Activated B cell treated with CpG ODN at 0.5 μM for 24 hours (primary cell): ENCODE data around the gene POU2F2. TPM values are rescaled to one million over a fixed set of nuclear protein-coding genes. Genes with fewer than 3 reads are reported as not detected.

ENCODE experiments used
- ATAC-seq: fragments of 200-7000 bp; cut with Tn5 transposase; one replicate; pipeline ENCODE4 v1.10.0; 2021; ENCODE audit warnings: low read depth, mild to moderate bottlenecking, moderate library complexity
- CTCF ChIA-PET: fragments of 350-600 bp; sonication (Branson Sonifier 250); formaldehyde crosslinking; loops from one replicate; lab custom pipeline; 2021; ENCODE audit warnings: antibody characterized with exemption; lab: Charles Lee
- POLR2A ChIA-PET: fragments of 350-600 bp; sonication (Branson Sonifier 250); formaldehyde crosslinking; loops from one replicate; lab custom pipeline; 2021; ENCODE audit warnings: antibody characterized with exemption; lab: Charles Lee
- DNase-seq: peaks from one replicate; pipeline ENCODE4 v3.0.0; 2022
- H3K27ac Mint-ChIP-seq: one replicate; pipeline ENCODE4 v1.8.0; 2020; ENCODE audit warnings: mixed read lengths
- H3K27me3 Mint-ChIP-seq: one replicate; pipeline ENCODE4 v1.8.0; 2021; ENCODE audit warnings: mixed read lengths
- H3K36me3 Mint-ChIP-seq: one replicate; pipeline ENCODE4 v1.8.0; 2021; ENCODE audit warnings: low read depth, mixed read lengths
- H3K4me1 Mint-ChIP-seq: one replicate; pipeline ENCODE4 v1.8.0; 2021; ENCODE audit warnings: mixed read lengths
- H3K4me3 Mint-ChIP-seq: one replicate; pipeline ENCODE4 v1.8.0; 2020; ENCODE audit warnings: mild to moderate bottlenecking, mixed read lengths
- H3K9me3 Mint-ChIP-seq: one replicate; pipeline ENCODE4 v1.8.0; 2020; ENCODE audit warnings: mixed read lengths
- intact Hi-C: fragments of 100-400 bp; cut with micrococcal nuclease; formaldehyde crosslinking; loops from one replicate; pipeline ENCODE4 v1.15.1; 2024
- total RNA-seq: library from RNA; stranded (reverse); gene quantifications from 2 replicates; pipeline ENCODE4 v1.2.3, GENCODE V29; 2022
- TF ChIP-seq, protein P1 (sequence below): fragments of 200-600 bp; IDR thresholded peaks from one replicate; pipeline ENCODE4 v1.8.0; 2022; ENCODE audit warnings: antibody characterized with exemption, mild to moderate bottlenecking

POU2F2 gene
- total RNA-seq, 1 donor from 2014 or later = 577 TPM

DNA sequence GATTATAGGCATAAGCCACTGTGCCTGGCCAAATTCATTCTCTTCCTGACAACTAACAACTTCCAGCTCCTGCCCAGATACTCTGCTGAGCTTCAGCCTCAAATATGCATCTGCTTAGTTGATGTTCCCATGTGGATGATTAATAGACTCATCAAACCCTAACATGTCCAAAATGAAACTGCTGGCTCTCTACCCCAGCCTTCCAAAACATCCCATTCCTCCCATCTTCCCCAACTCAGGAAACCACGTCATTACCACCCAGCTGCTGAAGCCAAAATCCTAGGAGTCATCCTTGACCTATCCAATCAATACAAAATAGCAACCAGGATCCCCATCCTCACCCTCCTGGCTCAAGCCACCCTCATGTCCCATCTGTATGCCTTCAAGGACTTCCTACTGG, 20.9 kb downstream of the POU2F2 start:
- ChIA-PET CTCF (interaction anchor here (1.2 to 13.4 kb wide), 2 partner anchors 18 to 168 kb away, joined by 4 to 426 read pairs; partner anchors contain the start of gene POU2F2), POLR2A (interaction anchor here (0.6 to 24.6 kb wide), 3 partner anchors 16 to 26 kb away, joined by 3 to 1230 read pairs (median 3); partner anchors contain the start of gene POU2F2)
- Mint-ChIP-seq H3K27ac (peak overlapping the region; percentile 96), H3K4me1 (peaks cover 82% of the 10 kb centered on the region), H3K4me3 (peak overlapping the region; percentile 41), H3K9me3 (no peaks in the 10 kb centered on the region), H3K27me3 (no peaks in the 10 kb centered on the region), H3K36me3 (peaks cover 89% of the 10 kb centered on the region)
- ATAC-seq (no peak), DNase-seq (no peak)
- intact Hi-C loops = loop anchor here (5.0 kb wide), 1 partner anchor 91 kb away; no protein-coding TSS in a partner anchor
- TF ChIP-seq, protein P1, sequence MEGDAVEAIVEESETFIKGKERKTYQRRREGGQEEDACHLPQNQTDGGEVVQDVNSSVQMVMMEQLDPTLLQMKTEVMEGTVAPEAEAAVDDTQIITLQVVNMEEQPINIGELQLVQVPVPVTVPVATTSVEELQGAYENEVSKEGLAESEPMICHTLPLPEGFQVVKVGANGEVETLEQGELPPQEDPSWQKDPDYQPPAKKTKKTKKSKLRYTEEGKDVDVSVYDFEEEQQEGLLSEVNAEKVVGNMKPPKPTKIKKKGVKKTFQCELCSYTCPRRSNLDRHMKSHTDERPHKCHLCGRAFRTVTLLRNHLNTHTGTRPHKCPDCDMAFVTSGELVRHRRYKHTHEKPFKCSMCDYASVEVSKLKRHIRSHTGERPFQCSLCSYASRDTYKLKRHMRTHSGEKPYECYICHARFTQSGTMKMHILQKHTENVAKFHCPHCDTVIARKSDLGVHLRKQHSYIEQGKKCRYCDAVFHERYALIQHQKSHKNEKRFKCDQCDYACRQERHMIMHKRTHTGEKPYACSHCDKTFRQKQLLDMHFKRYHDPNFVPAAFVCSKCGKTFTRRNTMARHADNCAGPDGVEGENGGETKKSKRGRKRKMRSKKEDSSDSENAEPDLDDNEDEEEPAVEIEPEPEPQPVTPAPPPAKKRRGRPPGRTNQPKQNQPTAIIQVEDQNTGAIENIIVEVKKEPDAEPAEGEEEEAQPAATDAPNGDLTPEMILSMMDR = no peak

DNA sequence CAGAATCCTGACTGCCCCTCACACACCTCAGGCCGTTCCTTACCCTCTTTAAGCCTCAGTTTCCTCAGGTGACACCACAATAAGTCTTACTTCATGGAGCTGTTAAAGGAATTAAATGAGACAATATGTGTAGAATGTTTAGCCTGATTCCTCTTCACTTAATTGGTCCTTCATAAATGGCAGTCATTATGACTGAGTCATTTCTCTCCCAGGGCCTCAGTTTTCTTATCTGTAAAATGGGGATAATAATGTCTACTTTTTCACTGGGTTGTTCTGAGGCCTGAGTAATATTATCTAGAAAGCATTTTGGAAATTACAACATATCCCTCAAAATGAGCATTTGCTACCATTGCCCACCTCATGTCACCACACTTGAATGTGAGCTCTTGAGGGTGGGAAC, 21.6 kb downstream of the POU2F2 start:
- ATAC-seq (no peak), DNase-seq (no peak)
- Mint-ChIP-seq H3K4me1 (peaks cover 76% of the 10 kb centered on the region), H3K36me3 (peaks cover 89% of the 10 kb centered on the region), H3K4me3 (no peak overlapping the region), H3K9me3 (no peaks in the 10 kb centered on the region), H3K27ac (peak overlapping the region; percentile 96), H3K27me3 (no peaks in the 10 kb centered on the region)
- TF ChIP-seq, protein P1 = no peak
- CTCF ChIA-PET = interaction anchor here (1.2 to 13.4 kb wide), 3 partner anchors 19 to 169 kb away, joined by 4 to 426 read pairs (median 8); partner anchors contain the start of gene POU2F2
- POLR2A ChIA-PET = interaction anchor here (0.5 to 24.6 kb wide), 4 partner anchors 17 to 200 kb away, joined by 3 to 1230 read pairs (median 4); partner anchors contain the start of gene POU2F2
- intact Hi-C loops = loop anchor here (5.0 kb wide), 1 partner anchor 92 kb away; no protein-coding TSS in a partner anchor

GRCh38 chr19:42109896-42110295, 22.4 kb downstream of the POU2F2 start:
- Mint-ChIP-seq H3K4me3 (no peak overlapping the region), H3K27ac (no peak overlapping the region), H3K9me3 (no peaks in the 10 kb centered on the region), H3K36me3 (peaks cover 89% of the 10 kb centered on the region), H3K27me3 (no peaks in the 10 kb centered on the region), H3K4me1 (peaks cover 76% of the 10 kb centered on the region)
- ChIA-PET POLR2A (interaction anchor here (0.6 to 24.6 kb wide), 4 partner anchors 8 to 132 kb away, joined by 5 to 1230 read pairs (median 8); partner anchors contain the start of gene POU2F2), CTCF (interaction anchor here (0.6 to 13.4 kb wide), 4 partner anchors 20 to 194 kb away, joined by 3 to 426 read pairs (median 6); partner anchors contain the start of gene POU2F2)
- TF ChIP-seq, protein P1 = no peak
- ATAC-seq (no peak), DNase-seq (no peak)
- intact Hi-C loops = loop anchor here (5.0 kb wide), 1 partner anchor 92 kb away; no protein-coding TSS in a partner anchor

GRCh38 chr19:42108527-42109389, 23.5 kb downstream of the POU2F2 start:
- ChIA-PET CTCF (interaction anchor here (0.6 to 13.4 kb wide), 20 partner anchors 9 to 324 kb away, joined by 3 to 426 read pairs (median 4); partner anchors contain the start of genes CIC, POU2F2 and ZNF526), POLR2A (interaction anchor here (0.6 to 24.6 kb wide), 7 partner anchors 10 to 162 kb away, joined by 3 to 1230 read pairs (median 5); partner anchors contain the start of gene POU2F2)
- no peaks in the 10 kb centered on the region for H3K9me3 Mint-ChIP-seq
- peaks cover 69% of the 10 kb centered on the region for H3K4me1 Mint-ChIP-seq
- TF ChIP-seq, protein P1 = peak; percentile 99
- H3K27ac Mint-ChIP-seq = peak overlapping the region; percentile 81
- peaks cover 89% of the 10 kb centered on the region for H3K36me3 Mint-ChIP-seq
- DNase-seq = peak; percentile 76
- intact Hi-C loops = loop anchor here (1.0 kb wide), 8 partner anchors 10 to 217 kb away; partner anchors contain the start of genes MEGF8 and POU2F2
- H3K4me3 Mint-ChIP-seq = peak overlapping the region; percentile 47
- no peaks in the 10 kb centered on the region for H3K27me3 Mint-ChIP-seq
- ATAC-seq = peak; percentile 92
